HG02870 (cell line): ENCODE measurements around the gene OPN4.

Experiments
- ATAC-seq: cut with Tn5 transposase; IDR thresholded peaks from one replicate; pipeline ENCODE4 v1.9.1; 2021; ENCODE audit warnings: mild to moderate bottlenecking, moderate library complexity; ENCODE audit not compliant: unreplicated experiment

Gene OPN4

GRCh38 chr10:86715836-86716235 lies 61.5 kb downstream of the OPN4 start:
- no peak for ATAC-seq
